Measurements from ENCODE around the gene TRIM14.
A peak's percentile ranks its signal among the peaks of the same experiment; 100 is the strongest.

The TRIM14 gene, protein sequence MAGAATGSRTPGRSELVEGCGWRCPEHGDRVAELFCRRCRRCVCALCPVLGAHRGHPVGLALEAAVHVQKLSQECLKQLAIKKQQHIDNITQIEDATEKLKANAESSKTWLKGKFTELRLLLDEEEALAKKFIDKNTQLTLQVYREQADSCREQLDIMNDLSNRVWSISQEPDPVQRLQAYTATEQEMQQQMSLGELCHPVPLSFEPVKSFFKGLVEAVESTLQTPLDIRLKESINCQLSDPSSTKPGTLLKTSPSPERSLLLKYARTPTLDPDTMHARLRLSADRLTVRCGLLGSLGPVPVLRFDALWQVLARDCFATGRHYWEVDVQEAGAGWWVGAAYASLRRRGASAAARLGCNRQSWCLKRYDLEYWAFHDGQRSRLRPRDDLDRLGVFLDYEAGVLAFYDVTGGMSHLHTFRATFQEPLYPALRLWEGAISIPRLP

DNA sequence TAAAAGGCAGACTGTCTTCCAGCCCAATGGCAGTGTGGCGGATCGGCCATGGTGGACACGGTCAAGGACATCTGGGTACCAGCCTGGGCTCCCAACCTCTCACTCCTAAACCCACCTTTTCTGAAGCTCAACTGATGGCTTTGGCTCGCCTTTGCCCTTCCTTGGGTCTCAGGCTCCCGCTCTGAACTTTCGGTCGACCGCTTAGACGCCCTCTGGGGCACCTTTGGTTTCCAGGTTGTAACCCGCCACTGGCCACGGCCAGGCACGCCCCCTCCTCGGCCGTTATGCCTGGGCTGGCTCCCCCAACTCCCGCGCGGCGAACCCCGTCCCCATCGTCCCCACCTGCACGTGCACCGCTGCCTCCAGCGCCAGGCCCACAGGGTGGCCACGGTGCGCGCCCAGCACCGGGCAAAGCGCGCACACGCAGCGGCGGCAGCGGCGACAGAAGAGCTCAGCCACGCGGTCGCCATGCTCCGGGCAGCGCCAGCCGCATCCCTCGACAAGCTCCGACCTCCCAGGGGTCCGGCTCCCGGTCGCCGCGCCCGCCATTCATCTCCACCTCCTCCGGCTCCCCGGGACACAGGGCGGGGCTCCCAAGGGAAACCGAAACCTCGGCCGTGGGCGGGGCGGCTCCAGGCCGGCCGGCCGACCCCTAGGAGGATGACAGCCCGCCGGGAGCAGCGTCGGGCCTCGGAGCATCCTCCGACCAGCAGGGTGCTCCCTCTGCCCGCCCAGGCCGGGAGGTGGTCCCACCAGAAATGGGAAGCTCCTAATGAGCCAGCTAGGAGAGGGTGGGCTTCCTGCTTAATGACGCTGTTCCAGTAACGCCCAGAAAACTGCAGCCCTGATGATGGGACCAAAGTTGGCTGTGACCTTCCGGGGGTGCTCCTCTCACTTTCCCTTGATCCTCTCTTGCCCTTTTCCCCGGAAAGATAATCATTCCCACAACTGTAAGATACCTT is at the start of gene TRIM14:
TSS of gene TRIM14 (minus strand) at position 583 of the 962 bp plus-strand sequence. CDS start at position 549, 34 bp downstream.
- peak within 1 kb of the TSS; percentile 58 for H3K4me3 ChIP-seq (ENCODE audit: low read depth, low read length)

DNA sequence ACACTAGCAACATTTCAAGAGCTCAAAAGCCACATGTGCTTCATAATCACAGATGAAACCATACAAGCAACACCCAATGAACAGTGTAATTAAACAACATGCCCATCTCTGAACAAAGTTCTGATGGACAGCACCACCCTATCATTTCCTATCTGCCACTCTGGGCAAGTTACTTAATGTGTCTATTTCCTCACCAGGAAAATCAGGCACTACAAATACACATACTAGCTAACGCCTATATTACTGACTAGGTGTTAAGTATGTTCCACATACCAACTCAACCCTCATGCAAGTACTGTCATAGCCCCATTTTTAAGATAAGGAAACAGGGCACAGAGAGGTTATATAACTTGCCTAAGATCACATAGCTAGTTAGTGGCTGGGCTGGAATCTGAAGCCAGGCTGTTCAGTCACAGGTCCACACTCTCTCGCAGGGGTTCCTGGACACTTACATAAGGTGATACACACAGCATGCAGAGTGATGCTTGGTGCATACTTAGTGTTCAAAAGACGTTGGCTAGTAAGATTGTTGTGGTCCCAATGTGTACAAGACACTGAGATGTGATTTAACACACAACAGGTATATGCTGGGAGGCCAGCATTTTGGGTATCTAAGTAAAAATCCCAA is 49.2 kb upstream of the TRIM14 start:
- no peak overlapping the region for H3K4me3 ChIP-seq (ENCODE audit: low read depth, low read length)

DNA sequence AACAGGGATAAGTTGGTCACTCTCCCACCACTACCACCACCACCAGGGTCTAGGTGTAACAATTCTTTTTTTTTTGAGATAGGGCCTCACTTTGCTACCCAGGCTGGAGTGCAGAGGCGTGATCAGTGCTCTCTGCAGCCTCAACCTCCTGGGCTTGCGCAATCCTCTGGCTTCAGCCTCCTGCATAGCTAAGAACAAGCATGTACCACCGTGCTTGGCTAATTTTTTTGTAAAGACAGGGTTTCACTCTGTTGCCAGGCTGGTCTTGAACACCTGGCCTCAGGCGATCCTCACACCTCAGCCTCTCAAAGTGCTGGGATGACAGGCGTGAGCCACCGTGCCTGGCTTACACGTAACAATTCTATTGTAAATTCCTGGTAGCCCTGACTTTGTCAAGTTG is 45.9 kb upstream of the TRIM14 start:
- H3K4me3 ChIP-seq (ENCODE audit: low read depth, low read length): no peak overlapping the region

DNA sequence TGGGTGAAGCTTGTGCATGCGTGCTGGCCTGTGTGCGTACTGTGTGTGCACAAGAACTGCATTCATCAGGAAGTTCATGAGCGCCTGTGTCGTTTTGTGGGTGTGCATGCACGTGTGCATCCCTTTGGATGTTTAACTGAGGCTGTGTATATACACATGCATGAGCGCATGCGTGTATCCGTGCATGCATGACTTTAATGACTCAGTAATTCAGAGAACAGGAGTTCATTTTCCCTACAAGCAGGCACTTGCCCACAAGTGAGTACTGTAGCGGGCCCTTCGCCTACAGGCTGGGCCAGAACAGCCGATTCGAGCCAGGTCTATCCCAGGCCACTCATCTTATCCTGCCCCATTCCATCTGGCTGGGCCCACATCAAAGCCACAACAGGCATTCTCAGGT is 43.6 kb upstream of the TRIM14 start:
- no peak overlapping the region for H3K4me3 ChIP-seq (ENCODE audit: low read depth, low read length)

DNA sequence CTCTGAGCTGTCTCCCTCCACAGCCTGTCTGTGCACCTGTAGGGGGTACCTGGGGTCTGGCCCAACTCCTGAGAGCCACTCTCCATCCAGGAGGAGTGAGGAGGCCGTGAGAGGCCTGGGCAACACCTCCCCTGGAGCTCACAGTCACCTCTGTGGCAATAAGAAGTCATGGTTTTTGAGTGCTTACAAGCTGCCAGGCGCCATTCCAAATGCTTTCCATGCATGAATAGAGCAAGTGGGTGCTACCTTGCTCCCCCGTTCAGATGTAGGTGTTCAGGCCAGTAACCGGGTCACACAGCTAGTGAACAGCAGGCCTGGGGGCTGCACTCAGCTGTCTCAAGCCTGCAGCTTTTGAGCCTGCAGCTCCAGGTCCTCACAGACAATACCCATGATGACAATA is 42.8 kb upstream of the TRIM14 start:
- H3K4me3 ChIP-seq (ENCODE audit: low read depth, low read length): no peak overlapping the region

DNA sequence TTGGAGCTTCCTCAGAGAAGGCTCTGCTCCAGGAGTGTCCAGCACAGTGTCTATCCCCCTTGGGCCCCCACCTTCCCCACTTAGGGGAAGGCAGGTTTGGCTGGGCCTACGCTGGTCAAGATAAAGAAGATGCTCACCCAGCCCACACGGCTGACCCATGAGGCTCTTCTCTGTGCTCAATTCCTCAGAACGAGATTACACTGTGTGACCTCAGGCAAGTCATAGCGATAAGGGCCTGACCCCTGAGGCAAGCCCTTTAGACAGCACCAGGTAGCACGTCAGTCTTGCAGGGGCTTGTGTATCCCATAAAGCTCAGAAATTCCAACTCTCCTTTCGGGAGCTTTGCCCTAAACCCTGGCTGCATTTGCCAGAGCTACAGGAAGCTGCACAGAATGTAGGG is 40.8 kb upstream of the TRIM14 start:
- H3K4me3 ChIP-seq (ENCODE audit: low read depth, low read length): no peak overlapping the region

DNA sequence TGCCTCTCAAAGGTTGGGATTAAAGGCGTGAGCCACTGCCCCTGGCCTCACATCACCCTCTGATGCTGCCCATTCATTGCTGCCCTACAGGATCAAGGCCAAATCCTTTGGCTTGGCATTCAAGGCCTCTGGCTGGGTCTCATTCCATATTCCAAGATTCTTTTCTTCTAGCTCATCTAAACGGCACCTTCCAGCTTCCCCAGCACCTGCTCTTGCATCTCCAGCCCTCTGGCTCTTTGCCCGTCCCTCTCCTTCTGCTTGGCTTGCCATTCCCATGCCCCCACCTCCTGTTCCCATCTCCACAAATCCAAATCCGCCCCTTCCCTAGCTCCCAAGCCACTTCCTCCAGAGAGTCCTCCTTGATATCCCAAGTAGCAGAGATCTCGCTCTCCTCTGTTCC is 40.3 kb upstream of the TRIM14 start:
- no peak overlapping the region for H3K4me3 ChIP-seq (ENCODE audit: low read depth, low read length)

DNA sequence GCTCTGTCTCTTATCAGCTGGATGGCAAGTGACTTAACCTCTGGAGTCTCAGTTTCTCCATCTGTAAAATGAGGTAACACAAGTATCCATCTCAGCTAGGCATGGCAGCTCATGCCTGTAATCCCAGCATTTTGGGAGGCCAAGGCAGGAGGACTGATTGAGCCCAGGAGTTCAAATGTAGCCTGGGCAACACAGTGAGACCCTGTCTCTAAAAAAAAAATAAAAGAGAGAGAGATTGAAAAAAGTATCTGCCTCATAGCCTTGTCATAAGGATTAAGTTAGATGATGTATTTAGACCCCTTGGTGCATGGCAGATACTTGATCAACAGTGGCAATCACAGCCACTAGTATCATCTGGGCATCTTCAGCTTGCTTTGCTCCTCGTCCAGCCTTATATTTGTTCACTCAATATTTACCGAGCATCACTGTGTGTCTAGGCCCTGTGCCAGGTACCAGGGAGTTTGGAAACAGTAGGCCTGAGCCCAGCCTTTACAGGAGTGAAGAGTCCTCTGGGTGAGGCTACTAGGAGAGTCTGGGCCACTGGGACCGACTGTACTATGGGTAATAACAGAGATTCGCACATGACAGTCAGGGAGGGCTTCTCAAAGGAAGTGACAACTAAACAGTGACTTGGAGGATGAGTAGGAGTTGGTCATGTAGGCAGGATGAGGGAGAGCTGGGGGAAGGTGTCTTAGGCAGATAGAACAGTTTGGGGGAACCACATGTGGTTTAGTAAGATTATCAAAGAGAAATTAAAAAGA is 39.2 kb upstream of the TRIM14 start:
- no peak overlapping the region for H3K4me3 ChIP-seq (ENCODE audit: low read depth, low read length)

DNA sequence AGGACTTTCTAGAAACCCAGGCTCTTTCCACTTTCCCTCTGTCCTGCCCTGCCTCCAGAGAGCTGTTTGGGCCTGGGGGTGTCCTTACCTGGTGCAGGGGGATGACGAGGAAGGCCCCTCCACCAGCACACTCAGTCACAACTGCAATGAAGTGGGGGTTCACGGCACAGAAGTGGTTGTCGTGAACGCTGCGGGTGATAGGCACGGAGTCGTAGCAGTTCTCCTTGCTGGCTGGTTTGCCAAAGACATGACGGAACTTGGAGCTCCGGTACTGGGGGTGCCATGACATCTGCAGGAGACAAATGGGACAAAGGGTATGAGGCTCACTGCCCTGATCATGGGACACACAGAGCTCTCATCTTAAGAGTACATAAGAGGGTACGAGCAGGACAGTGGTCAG is 38.4 kb upstream of the TRIM14 start:
- H3K4me3 ChIP-seq (ENCODE audit: low read depth, low read length): no peak overlapping the region

DNA sequence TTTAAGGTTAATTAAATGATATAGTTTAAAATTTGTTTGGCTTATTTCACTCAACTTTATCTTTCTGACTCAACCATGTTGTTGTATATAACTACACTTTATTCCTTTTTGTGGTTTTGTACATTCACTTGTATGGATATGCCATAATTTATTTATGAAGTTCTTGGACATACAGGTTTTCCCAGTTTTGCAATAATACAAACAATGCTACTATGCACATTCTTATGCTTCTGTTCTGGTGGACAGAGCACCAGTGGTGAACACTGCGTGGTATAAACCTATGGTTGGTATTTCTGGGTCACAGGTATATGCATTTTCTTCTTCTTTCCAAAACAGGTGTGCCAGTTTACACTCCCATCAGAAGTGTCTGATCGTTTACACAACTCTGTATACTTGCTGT is 35.7 kb upstream of the TRIM14 start:
- H3K4me3 ChIP-seq (ENCODE audit: low read depth, low read length): no peak overlapping the region

DNA sequence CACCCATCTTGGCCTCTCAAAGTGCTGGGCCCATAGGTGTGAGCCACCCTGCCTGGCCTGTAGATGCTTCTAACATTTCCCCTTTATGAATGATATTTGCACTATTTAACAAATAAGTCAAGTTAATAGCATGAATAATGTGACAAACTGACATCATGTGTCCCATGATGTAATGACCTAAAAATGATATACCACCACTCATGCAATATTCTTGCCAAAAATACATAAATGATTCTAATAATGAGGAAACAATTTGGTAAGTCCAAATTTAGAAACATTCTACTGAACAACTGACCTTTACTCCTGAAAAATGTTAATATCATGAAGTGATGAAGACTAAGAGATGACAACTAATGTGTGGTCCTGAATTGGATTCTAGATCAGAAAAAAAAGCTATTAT is 33.5 kb upstream of the TRIM14 start:
- H3K4me3 ChIP-seq (ENCODE audit: low read depth, low read length): no peak overlapping the region

DNA sequence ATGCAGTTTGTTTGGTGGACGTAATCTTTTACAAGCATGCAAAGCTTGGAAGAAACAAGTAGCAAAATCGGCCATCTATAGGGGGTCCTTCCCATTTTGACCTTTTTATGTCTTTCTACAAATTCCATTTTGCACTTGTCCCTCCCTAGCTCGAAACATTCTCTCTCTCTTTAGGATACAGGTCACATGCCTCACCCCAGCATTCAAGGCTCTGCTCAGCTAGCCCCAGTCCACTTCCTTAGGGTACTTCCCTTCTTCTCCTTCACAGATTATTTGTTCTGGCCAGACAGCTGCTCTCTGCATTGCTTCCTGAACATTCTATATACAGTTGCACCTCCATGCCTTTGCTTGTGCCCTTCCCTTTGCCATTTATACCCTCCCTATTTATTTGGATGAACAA is 31.7 kb upstream of the TRIM14 start:
- H3K4me3 ChIP-seq (ENCODE audit: low read depth, low read length): no peak overlapping the region

DNA sequence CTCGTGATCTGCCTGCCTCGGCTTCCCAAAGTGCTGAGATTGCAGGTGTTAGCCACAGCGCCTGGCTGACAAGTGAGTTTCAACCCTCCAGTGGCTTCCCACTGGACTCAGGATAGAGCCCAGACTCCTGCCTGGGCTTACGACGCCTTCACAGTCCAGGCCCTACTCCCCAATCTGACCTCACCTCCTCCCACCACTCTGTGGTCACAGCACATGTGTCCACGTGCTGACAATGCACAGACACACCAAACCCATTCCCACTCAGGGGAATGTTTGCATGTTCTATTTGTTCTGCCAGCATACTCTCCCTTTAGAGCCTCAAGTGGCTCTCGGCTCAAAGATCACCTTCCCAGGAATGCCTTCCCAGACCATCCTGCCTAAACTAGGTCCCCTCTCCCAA is 31.1 kb upstream of the TRIM14 start:
- H3K4me3 ChIP-seq (ENCODE audit: low read depth, low read length): no peak overlapping the region

DNA sequence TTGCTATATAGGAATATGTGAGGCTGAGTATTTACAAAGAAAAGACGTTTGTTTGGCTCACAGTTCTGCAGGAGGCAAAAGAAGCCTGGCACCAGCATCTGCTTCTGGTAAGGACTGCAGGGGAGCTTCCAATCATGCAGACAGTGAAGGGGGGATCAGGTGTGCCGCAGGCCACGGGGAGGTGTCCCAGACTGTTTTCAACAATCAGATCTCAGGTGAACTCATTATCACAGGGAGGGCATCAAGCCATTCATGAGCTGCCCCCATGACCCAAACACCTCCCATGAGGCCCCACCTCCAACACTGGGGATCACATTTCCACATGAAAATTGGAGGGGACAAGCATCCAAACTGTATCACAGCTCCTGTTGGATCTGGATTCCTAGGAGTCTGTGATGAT is 30.4 kb upstream of the TRIM14 start:
- no peak overlapping the region for H3K4me3 ChIP-seq (ENCODE audit: low read depth, low read length)

DNA sequence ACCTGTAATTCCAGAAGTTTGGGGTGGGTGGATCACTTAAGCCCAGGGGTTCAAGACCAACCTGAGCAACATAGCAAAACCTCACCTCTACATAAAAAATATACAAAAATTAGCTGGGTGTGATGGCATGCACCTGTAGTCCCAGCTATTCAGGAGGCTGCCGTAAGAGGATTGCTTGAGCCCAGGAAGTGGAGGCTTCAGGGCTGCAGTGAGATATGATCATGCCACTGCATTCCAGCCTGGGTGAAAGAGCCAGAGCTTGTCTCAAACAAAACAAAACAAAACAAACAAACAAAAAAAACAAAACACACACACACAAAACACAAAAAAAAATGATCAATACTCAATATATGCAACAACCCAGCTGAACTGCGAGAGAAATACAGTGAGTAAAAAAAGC is 29.5 kb upstream of the TRIM14 start:
- no peak overlapping the region for H3K4me3 ChIP-seq (ENCODE audit: low read depth, low read length)

DNA sequence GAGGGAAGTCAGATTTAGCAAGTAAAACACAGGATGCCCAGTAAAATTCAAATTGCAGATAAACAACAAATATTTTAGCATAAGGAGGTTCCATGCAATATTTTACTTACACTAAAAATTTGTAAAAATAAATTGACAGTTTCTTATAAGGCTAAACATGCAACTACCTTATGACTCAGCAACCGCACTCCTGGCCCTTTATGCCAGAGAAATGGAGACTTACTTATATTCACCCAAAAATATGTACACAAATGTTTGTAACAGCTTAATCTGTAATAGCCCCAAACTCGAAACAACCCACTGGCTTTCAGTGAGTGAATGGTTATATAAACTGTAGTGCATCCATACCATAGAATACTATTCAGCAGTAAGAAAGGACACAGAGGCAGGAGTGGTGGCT is 28.6 kb upstream of the TRIM14 start:
- no peak overlapping the region for H3K4me3 ChIP-seq (ENCODE audit: low read depth, low read length)

DNA sequence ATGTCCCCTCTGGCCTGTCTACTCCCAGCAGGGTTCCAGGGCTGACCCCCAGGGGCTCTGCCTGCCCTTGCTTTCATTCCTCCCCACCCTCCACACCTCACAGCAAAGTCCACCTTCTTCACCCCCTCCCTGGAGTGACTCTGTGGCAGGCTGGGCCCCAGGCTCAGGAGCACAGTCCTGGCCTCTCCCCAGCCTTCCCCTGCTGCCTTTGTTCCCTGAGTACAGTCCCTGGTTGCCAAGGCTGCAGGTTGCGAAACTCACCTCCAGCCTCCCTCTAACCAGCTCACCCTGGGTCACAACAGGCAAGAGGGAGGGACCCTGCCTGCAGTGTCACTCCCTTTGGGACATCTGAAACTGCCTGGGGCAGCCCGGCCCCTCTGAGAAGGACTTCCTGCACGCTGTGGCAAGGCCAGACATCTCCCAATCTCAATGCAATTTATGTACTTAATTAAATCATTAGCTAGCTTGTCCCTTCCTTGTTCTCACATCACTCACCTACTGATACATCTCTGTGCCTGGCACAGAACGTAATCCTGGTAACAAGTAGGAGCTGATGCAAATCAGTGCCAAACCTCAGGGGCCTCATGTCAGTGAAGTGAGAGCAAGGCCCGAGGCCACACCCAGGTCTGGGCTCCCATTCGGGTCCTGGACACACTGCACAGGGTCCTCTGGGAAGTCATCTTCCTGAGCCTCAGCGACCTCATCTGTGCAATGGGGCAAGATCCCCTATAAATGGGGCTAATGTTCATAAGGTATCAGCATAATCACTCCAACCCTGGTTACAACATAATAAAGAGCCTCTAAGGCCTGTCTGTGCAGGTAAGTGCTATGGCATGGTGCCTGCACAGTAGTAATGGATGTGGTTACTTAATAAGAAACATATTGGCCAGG is 27.3 kb upstream of the TRIM14 start:
- H3K4me3 ChIP-seq (ENCODE audit: low read depth, low read length): no peak overlapping the region

DNA sequence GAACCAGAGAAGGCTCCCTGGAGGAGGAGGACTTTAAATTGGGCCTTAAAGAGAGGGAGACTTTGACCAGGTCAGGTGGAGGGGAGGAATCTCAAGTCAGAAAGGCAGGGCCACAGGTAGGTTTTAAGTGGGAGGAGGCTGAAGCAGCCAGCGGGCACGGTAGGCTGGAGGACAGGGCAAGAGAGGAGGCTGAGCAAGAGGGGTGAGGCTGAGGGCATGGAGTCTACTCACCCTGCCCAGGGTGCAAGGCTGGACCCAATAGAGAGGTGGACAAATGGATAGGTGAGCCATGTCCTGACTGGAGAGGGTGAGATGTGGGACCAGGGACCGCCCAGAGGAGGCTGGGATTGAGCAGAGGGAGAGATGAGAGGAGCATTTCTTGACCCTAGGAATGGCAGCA is 25.6 kb upstream of the TRIM14 start:
- H3K4me3 ChIP-seq (ENCODE audit: low read depth, low read length): no peak overlapping the region

DNA sequence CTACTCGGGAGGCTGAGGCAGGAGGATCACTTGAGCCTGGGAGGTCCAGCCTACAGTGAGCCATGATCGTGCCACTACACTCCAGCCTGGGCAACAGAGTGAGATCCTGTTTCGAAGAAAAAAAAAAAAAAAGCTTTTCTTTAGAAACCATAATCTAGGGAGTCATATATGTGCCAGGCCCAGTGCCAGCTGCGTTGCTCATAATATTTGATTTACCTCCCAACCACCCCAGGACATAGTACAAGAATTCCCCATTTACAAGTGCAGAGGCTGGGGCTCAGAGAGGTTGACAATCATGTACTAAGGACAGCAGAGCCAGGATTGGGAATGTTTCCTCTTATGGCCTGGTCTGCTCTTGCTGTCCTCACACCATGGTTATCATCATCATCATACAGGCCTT is 25.1 kb upstream of the TRIM14 start:
- H3K4me3 ChIP-seq (ENCODE audit: low read depth, low read length): no peak overlapping the region

Measured in iPS-11a (cell line).